Fibroblast of skin of right quadriceps (primary cell): ENCODE data around the gene MAGEA9B.
A peak's percentile ranks its signal among the peaks of the same experiment; 100 is the strongest.
"Not testable (repeated sequence)": the region's sequence is repeated elsewhere in the genome, so short reads cannot be mapped to it uniquely, and the experiment has no call there.

ENCODE experiments used
- DNase-seq: peaks from one replicate; pipeline ENCODE4 v3.0.0-alpha.2; 2013

Gene MAGEA9B

GRCh38 chrX:149587359-149587758 is at the start of gene MAGEA9B:
Gene MAGEA9B, minus strand, starts transcription at chrX:149587459. Its CDS starts 4,280 bp downstream, at chrX:149583179.
- not testable (repeated sequence) for DNase-seq

GRCh38 chrX:149633511-149633910 is 46.3 kb upstream of the MAGEA9B start:
- DNase-seq, result no peak

DNA sequence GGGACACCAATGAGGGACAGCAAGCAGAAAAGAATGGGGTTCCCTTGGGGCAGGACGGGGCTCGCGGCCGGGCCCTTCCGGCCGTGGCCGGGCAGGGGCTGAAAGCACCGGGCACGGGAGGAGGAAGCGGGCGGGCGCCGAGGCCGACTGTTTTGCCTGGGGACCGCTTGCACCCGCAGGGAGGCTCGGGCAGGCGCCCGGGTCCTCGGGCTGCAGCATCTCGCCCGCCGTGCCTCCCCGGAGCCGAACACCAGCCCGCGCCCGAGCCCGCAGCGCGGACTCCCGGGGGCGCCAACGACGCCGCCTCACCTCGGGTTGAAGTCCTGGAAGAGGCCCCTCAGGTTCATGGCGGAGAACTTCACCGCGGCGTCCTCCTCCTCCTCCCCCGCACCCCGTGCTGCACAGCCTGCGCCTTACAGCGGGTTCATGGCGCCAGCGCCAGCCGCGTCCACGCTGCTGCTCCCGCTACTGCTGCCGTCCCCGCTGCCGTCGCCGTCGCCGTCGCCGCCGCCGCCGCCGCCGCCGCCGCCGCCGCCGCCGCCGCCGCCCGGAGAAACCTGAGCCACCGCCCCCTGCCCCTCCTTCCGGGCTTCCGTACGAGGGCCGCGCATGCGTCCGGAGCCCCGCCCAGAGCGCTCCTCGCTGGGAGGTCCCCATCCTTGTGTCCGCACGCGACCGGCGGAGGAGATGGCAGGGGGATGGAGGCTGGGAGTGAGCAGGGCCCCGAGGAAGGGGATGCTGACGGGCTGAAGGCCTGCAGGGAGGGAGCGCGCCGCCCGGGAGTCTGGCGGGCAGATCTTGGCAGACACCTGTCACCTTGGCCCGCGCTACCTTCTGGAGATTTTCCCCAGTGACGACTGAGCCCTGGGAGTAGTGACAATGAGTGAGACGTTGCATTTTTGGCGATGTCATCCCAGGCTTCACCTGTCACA is 44.2 kb upstream of the MAGEA9B start, which contains the start of gene TMEM185A:
TMEM185A (minus strand) TSS at position 559 of the 932 bp plus-strand sequence; CDS start at position 347, 212 bp downstream.
- peak; percentile 53 for DNase-seq

DNA sequence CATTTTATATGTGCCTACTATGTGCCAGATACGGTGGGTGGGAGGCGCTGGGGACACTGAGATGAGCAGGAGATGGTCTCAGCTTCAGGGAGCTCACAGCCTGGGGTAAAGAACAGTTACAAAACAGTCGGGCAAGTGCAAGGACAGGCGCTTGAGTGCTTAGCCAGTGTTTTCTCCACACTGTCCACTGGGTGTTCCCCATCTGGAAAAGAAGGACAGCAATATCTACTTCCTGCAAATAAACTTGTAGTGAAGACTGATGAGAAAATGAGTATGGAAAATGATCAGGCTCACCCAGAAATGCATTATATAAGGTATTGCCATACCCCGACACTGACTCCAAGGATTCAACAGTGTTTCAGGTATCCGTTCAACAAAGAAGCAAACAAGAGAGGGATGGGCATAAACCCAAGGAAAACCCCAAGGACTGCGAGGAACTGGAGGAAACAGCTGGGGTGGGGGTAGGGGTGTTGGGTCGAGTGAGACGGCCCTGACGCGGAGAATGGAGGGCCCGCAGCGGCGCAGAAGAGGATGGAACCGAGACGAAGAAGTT is 43.5 kb upstream of the MAGEA9B start:
- DNase-seq, result peak; percentile 15

DNA sequence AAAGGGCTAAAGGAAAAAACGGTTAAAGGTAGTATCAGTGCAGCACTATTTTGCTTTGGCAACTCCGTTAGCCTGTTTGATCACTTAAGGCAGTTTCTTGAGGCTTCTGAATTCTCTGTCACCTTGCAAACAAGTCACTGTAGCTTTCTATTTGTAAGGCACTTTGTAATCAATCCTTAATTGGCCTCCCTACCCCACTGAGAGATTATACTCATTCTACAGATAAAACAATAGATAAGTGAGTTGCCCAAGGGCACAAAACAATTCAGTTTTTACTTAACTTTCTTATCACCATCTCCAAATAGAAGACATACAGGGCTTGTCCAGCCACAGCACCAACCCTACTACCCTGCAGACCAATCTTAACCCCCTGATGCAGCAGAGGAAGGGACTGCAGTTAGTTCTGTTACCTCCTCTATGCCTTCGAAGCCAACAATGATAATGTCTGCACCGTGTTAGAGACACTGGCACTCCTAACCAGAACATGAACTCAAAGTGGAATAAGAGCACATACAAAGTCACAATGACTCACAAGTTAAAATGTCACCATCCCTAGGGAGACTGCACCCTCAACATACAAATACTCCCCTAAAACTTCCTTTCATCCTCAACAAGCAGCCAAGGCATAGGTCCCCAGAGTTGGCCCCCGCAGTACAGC is 42.6 kb upstream of the MAGEA9B start:
- no peak for DNase-seq

DNA sequence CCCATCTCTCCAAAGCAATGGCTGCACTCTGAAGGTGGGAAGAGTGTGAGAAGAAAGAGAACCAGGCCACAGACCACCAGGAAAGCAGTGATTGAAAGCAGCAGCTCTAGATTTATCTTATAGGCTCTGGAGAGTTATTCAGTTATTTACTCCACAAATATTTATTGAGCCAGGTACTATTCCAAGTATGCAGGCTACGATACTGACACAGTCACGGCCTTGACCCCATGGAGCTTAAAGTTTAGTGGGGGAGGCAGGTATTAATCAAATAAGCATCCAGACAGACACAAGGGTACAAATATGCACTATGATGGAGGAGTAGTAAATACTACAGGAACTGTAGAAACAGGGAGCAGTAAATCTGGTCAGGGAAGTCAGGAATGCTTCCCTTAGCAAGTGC is 41.5 kb upstream of the MAGEA9B start:
- no peak for DNase-seq

GRCh38 chrX:149628280-149628679 is 41.0 kb upstream of the MAGEA9B start:
- DNase-seq, result no peak

DNA sequence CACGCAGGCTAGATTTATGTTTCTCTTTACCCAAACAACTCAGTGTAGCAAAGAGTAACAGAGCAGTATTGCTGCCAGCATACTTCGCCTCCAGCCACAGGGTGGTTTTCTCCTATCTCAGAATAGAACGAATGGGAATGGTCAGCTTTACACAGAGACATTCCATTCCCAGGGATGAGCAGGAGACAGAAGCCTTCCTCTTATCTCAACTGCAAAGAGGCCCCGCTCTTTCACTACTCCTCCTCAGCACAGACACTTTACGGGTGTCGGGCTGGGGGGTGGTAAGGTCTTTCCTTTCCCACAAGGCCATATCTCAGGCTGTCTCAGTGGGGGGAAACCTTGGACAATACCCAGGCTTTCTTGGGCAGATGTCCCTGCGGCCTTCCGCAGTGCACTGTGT is 39.6 kb upstream of the MAGEA9B start:
- DNase-seq, result not testable (repeated sequence)

- DNase-seq, result not testable (repeated sequence)
Measured at GRCh38 chrX:149619662-149620061, 32.4 kb upstream of the MAGEA9B start.

DNA sequence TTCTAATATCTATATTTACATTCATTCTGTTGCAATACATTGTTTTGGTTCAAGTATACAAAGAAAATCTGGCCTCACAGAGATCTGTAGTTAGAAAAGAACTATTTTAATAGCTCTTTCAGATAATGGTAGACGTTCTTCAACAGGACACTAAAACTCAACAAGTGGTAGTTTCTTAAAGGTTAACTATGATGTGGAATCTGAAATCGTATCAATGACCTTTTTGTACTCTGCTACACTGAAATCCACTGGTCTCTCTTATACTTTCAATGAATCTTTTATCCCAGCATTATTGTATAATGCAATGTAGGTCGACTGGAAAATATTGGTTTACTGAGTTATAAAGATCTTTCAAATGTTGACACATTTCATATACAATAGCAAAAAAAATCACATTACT is 31.6 kb upstream of the MAGEA9B start:
- no peak for DNase-seq

GRCh38 chrX:149611623-149612175 is 24.4 kb upstream of the MAGEA9B start:
- no peak for DNase-seq

- DNase-seq, result no peak
Measured at GRCh38 chrX:149610511-149610910, 23.3 kb upstream of the MAGEA9B start.

- DNase-seq, result no peak
Measured at GRCh38 chrX:149607699-149608098, 20.4 kb upstream of the MAGEA9B start.

DNA sequence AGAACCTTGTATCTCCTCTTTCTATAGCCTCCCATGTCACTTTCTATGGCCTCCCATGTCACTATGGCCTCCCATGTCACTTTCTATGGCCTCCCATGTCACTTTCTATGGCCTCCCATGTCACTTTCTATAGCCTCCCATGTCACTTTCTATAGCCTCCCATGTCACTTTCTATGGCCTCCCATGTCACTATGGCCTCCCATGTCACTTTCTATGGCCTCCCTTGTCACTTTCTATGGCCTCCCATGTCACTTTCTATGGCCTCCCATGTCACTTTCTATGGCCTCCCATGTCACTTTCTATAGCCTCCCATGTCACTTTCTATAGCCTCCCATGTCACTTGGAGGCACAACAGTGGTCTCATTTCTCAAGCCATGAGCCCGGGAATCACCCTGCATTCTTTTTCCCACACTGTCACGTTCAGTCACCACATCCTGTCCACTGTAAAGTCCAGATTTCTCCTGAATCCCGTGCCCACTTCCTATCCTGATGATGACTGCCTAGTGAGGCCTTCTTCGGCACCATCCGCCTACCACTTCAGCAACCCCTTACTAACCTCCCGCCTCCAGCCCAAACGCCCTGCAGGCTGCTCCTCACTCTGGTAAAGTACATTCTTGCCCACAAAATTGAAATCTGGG is 18.1 kb upstream of the MAGEA9B start:
- not testable (repeated sequence) for DNase-seq

DNA sequence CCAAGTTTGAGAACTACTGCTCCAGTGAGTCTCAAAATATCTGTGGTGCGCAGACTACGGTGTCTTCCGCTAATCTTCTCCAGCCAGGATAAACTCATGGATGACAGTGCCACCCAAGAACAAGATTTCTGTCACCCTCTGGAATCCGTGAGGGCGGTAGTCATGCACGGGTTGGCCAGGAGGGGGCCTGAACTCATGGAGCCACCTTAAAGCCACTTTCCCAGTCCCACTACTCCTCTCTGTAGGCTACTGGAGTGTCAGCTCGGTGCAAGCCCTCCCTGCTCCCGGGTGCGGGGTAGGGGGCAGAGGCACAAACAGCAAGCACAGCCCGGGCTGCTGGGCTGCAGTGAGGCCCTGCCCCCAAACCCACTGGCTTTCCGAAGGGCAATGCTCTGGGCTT is 11.3 kb upstream of the MAGEA9B start:
- not testable (repeated sequence) for DNase-seq

GRCh38 chrX:149595943-149596342 is 8.7 kb upstream of the MAGEA9B start:
- not testable (repeated sequence) for DNase-seq

- DNase-seq, result not testable (repeated sequence)
Measured at GRCh38 chrX:149595214-149595613, 8.0 kb upstream of the MAGEA9B start, which contains the start of gene HSFX2. Gene HSFX2, minus strand, starts transcription at chrX:149595314. Its CDS starts 614 bp downstream, at chrX:149594700.

GRCh38 chrX:149590993-149591392 is 3.7 kb upstream of the MAGEA9B start:
- not testable (repeated sequence) for DNase-seq

- not testable (repeated sequence) for DNase-seq
Measured at GRCh38 chrX:149585631-149586030, 1.6 kb downstream of the MAGEA9B start.

DNA sequence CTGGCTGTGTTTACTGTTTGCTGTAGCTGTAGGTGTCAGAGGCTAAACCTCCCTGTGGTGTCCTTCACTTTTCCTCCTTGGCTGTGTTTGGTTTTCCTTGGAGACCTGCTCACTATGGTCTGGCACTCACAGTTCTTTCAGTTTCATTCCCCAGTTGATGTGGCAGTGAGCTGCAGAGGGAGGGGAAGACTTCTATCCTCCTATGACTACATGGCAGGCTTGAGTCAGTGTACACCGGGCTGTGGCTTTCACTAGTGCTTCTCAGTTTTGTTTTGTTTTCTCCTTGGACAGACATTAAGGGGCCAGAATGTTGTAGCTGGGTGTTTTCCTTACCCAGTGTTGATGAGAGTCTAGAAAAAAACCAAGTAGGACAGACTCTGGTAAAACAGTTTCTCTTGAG is 13.8 kb downstream of the MAGEA9B start:
- DNase-seq, result not testable (repeated sequence)

DNA sequence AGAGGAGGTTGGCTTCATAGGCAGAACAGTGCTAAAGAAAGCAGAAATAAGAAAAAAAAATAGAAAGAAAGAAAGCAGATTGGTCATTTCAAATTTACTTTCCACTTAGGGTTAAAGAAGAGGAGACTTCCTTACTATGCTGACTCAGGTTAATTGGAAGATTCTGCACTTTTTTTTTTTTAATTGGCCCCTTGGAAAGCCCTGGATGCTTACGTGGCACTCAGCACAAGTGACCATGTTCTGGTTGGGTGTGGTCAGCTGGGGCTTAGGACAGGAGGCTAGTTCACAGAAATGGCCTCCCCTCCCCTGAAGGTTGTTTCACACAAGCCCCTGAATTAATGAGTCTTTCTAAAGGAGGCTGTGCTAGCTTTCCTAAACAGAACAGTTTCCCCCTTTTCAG is 14.5 kb downstream of the MAGEA9B start:
- DNase-seq, result no peak

GRCh38 chrX:149571770-149572169 is 15.5 kb downstream of the MAGEA9B start:
- no peak for DNase-seq

- peak; percentile 3 for DNase-seq
Measured at GRCh38 chrX:149570668-149571067, 16.6 kb downstream of the MAGEA9B start.
